Testis (tissue), 3 donors: ENCODE measurements around the gene DMWD. TPM values are rescaled to one million over a fixed set of nuclear protein-coding genes. Genes with fewer than 3 reads are reported as not detected.

Source experiments
- DNase-seq: peaks from one replicate; pipeline ENCODE4 v3.0.0-alpha.2; 2019
- H3K27ac ChIP-seq, 2 donors: fragments of 200-600 bp; sonication (generic); one replicate each; pipeline ENCODE4 v1.5.1; 2019
- H3K27me3 ChIP-seq: fragments of 200-600 bp; sonication (generic); one replicate; pipeline ENCODE4 v1.5.1; 2019
- H3K36me3 ChIP-seq: fragments of 200-600 bp; sonication (generic); one replicate; pipeline ENCODE4 v1.5.1; 2017; ENCODE audit warnings: low read depth; ENCODE audit errors: missing control alignments
- H3K4me1 ChIP-seq: fragments of 200-600 bp; sonication (generic); one replicate; pipeline ENCODE4 v1.5.1; 2019
- H3K4me3 ChIP-seq, 2 donors: fragments of 200-600 bp; sonication (generic); one replicate each; pipeline ENCODE4 v1.5.1; 2017 to 2019
- H3K9me3 ChIP-seq: fragments of 200-600 bp; sonication (generic); one replicate; pipeline ENCODE4 v1.5.1; 2017
- POLR2A ChIP-seq: fragments of 450-650 bp; IDR thresholded peaks from one replicate; pipeline ENCODE4 v1.6.1; 2017; ENCODE audit warnings: antibody characterized with exemption, mild to moderate bottlenecking, moderate library complexity
- WGBS, 2 donors: methylation state at CpG; one replicate each; pipeline ENCODE4 v1.1.5; 2018; 5-methylcytosine and 5-hydroxymethylcytosine counted together
- intact Hi-C: fragments of 100-400 bp; cut with DNase I; formaldehyde crosslinking; loops from one replicate; pipeline ENCODE4 v1.15.1; 2023; ENCODE audit warnings: low total_unique reads
- polyA plus RNA-seq: library from polyadenylated mRNA; stranded (reverse); fragments of 350-450 nt; fragmentation: Illumina TruSeq; extraction: RNeasy Lipid Tissue Mini Kit (QIAGEN cat#74804); gene quantifications from one replicate; pipeline ENCODE4 v1.2.3, GENCODE V29; 2014; ENCODE audit warnings: low read depth, low replicate concordance; ENCODE audit not compliant: insufficient read depth
- total RNA-seq, 2 donors: library from RNA; depleted of rRNA; stranded (reverse); fragments of >200 nt; gene quantifications; one replicate each; pipeline ENCODE4 v1.2.3, GENCODE V29; 2016
- TF ChIP-seq, protein P1 (sequence below), 3 experiments: fragments of 450-650 bp in 2 of 3; fragments of 200-600 bp in 1 of 3; sonication (generic) in 1 of 3; IDR thresholded peaks; one replicate each; pipeline ENCODE4 v1.5.1; 2016 to 2019; ENCODE audit warnings: antibody characterized with exemption in 3 of 3, mild to moderate bottlenecking in 2 of 3, moderate library complexity in 1 of 3

Gene DMWD
- total and polyA plus RNA-seq, 3 donors from 2014 or later: 59.0 to 124 (median 111) TPM

GRCh38 chr19:45814166-45814780 lies 21.6 kb upstream of the DMWD start:
- Histone ChIP-seq H3K9me3 (no peaks in the 10 kb centered on the region), H3K4me1 (peaks cover 2% of the 10 kb centered on the region), H3K4me3 (peak overlapping the region in 1 of 2 donors; percentile 47), H3K27ac (no peak overlapping the region), H3K36me3 (no peaks in the 10 kb centered on the region), H3K27me3 (no peaks in the 10 kb centered on the region)
- TF ChIP-seq, protein P1, sequence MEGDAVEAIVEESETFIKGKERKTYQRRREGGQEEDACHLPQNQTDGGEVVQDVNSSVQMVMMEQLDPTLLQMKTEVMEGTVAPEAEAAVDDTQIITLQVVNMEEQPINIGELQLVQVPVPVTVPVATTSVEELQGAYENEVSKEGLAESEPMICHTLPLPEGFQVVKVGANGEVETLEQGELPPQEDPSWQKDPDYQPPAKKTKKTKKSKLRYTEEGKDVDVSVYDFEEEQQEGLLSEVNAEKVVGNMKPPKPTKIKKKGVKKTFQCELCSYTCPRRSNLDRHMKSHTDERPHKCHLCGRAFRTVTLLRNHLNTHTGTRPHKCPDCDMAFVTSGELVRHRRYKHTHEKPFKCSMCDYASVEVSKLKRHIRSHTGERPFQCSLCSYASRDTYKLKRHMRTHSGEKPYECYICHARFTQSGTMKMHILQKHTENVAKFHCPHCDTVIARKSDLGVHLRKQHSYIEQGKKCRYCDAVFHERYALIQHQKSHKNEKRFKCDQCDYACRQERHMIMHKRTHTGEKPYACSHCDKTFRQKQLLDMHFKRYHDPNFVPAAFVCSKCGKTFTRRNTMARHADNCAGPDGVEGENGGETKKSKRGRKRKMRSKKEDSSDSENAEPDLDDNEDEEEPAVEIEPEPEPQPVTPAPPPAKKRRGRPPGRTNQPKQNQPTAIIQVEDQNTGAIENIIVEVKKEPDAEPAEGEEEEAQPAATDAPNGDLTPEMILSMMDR (IDR thresholded peaks at IDR 0.05): no peak
- no peak for TF ChIP-seq POLR2A
- intact Hi-C loops: no loop called here
- 80 to 87% methylated on average over 4 to 11 of the region's 12 CpGs for WGBS, 2 donors
- no peak for DNase-seq

- no peak overlapping the region for H3K27ac ChIP-seq
- DNase-seq: no peak
- WGBS, 2 donors: 93 to 96% methylated on average over 6 of the region's 6 CpGs
- TF ChIP-seq, protein P1 (IDR thresholded peaks at IDR 0.05): no peak
- no peak for TF ChIP-seq POLR2A
- no peak overlapping the region for H3K4me3 ChIP-seq
- peaks cover 2% of the 10 kb centered on the region for H3K4me1 ChIP-seq
- no peaks in the 10 kb centered on the region for H3K36me3 ChIP-seq
- intact Hi-C loops: no loop called here
- H3K27me3 ChIP-seq: no peaks in the 10 kb centered on the region
- no peaks in the 10 kb centered on the region for H3K9me3 ChIP-seq
Observed at GRCh38 chr19:45812297-45812696, 19.7 kb upstream of the DMWD start.

DNA sequence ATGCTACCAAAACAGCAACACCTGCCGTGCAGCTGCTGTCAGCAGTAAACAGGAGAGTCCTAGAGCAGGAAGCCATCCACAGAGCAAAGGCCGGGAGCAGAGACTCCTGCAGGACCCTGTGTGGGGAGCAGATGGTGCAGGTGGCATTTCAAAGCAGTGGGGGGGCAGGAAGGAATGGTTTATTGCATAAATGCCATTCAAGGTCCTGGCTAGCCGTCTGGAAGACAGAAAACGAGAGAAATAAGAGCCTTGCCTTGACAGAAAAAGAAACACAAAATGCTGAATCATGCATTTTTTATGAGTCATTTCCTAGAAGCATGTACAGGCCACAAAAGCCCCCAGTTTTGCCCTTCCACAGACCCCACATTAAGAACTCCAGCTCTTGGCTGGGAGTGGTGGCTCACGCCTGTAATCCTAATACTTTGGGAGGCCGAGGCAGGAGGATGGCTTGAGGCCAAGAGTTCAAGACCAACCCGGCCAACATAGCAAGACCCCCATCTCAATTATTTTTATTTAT lies 17.1 kb upstream of the DMWD start:
- no peak for DNase-seq
- TF ChIP-seq, protein P1 (IDR thresholded peaks at IDR 0.05): no peak
- no peak for TF ChIP-seq POLR2A
- Histone ChIP-seq H3K4me1 (peaks cover 2% of the 10 kb centered on the region), H3K9me3 (no peaks in the 10 kb centered on the region), H3K27me3 (no peaks in the 10 kb centered on the region), H3K36me3 (no peaks in the 10 kb centered on the region), H3K4me3 (no peak overlapping the region), H3K27ac (no peak overlapping the region)
- intact Hi-C loops: no loop called here
- WGBS, 2 donors: 48% methylated on average over 7 of the region's 7 CpGs

GRCh38 chr19:45805719-45806118 lies 13.1 kb upstream of the DMWD start:
- TF ChIP-seq POLR2A: no peak
- TF ChIP-seq, protein P1 (IDR thresholded peaks at IDR 0.05): no peak
- DNase-seq: no peak
- H3K4me1 ChIP-seq: peaks cover 2% of the 10 kb centered on the region
- intact Hi-C loops: no loop called here
- no peaks in the 10 kb centered on the region for H3K36me3 ChIP-seq
- no peak overlapping the region for H3K4me3 ChIP-seq
- no peaks in the 10 kb centered on the region for H3K9me3 ChIP-seq
- no peak overlapping the region for H3K27ac ChIP-seq
- H3K27me3 ChIP-seq: no peaks in the 10 kb centered on the region

DNA sequence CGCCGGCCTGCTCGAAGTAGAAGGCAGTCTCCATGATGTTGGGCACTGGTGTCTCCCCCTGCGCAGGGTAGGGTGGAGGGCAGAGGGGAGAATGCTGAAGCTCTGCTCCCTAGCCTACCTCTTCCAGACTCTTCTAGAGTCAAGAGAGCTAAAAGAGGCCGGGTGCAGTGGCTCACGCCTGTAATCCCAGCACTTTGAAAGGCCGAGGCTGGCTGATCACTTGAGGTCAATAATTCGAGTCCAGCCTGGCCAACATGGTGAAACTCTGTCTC lies 12.2 kb upstream of the DMWD start:
- no peak for TF ChIP-seq POLR2A
- TF ChIP-seq, protein P1 (IDR thresholded peaks at IDR 0.05): no peak
- no peaks in the 10 kb centered on the region for H3K27me3 ChIP-seq
- no peaks in the 10 kb centered on the region for H3K36me3 ChIP-seq
- H3K4me1 ChIP-seq: peaks cover 5% of the 10 kb centered on the region
- no peak overlapping the region for H3K4me3 ChIP-seq
- no peak overlapping the region for H3K27ac ChIP-seq
- no peak for DNase-seq
- no peaks in the 10 kb centered on the region for H3K9me3 ChIP-seq
- WGBS, 2 donors: 77 to 95% methylated on average over 8 of the region's 8 CpGs
- intact Hi-C loops: no loop called here
